Peyer's patch (tissue), 4 donors: ENCODE data around the gene SUPT20HL2. TPM values are rescaled to one million over a fixed set of nuclear protein-coding genes. Genes with fewer than 3 reads are reported as not detected.

ENCODE experiments used
- DNase-seq, 3 donors: peaks; one replicate each; pipeline ENCODE4 v3.0.0-alpha.2; 2017 to 2019
- H3K27ac ChIP-seq, 4 donors: fragments of 200-600 bp; sonication (generic); one replicate each; pipeline ENCODE4 v1.5.1; 2016 to 2019
- H3K27me3 ChIP-seq, 2 donors: fragments of 200-600 bp; sonication (generic); one replicate each; pipeline ENCODE4 v1.5.1; 2019
- H3K36me3 ChIP-seq, 3 donors: fragments of 200-600 bp; sonication (generic); one replicate each; pipeline ENCODE4 v1.5.1; 2016 to 2019
- H3K4me1 ChIP-seq, 4 donors: fragments of 200-600 bp; sonication (generic); one replicate each; pipeline ENCODE4 v1.5.1; 2016 to 2019
- H3K4me3 ChIP-seq, 4 donors: fragments of 200-600 bp; sonication (generic); 1 replicate in 3 of 4; 2 replicates in 1 of 4; pipeline ENCODE4 v1.5.1; 2016 to 2019; ENCODE audit warnings: mild to moderate bottlenecking in 1 of 4
- H3K9me3 ChIP-seq, 4 donors: fragments of 200-600 bp; sonication (generic); one replicate each; pipeline ENCODE4 v1.5.1; 2016 to 2019; ENCODE audit warnings: mild to moderate bottlenecking in 1 of 4
- CTCF ChIP-seq, 6 experiments: fragments of 450-650 bp in 4 of 6; fragments of 200-600 bp in 2 of 6; sonication (generic) in 1 of 6; IDR thresholded peaks; one replicate each; pipeline ENCODE4 v1.5.1; 2017 to 2019; ENCODE audit warnings: antibody characterized with exemption in 6 of 6, mild to moderate bottlenecking in 3 of 6, moderate library complexity in 1 of 6
- POLR2A ChIP-seq, 2 donors: fragments of 450-650 bp; IDR thresholded peaks; one replicate each; pipeline ENCODE4 v1.5.1; 2017; ENCODE audit warnings: antibody characterized with exemption in 2 of 2, mild to moderate bottlenecking in 2 of 2, moderate library complexity in 2 of 2
- total RNA-seq, 4 donors: library from RNA; depleted of rRNA; stranded (reverse); fragments of >200 nt; gene quantifications; one replicate each; pipeline ENCODE4 v1.1.0, GENCODE V29; 2016

The SUPT20HL2 gene
- total RNA-seq, 4 donors from 2014 or later: not detected

- no peak for DNase-seq
- H3K27me3 ChIP-seq: no peaks in the 10 kb centered on the region
- H3K4me3 ChIP-seq: no peak overlapping the region
- TF ChIP-seq POLR2A (IDR thresholded peaks at IDR 0.05): no peak
- TF ChIP-seq CTCF (IDR thresholded peaks at IDR 0.05): no peak
- no peak overlapping the region for H3K27ac ChIP-seq
- H3K9me3 ChIP-seq: no peaks in the 10 kb centered on the region
- H3K36me3 ChIP-seq: no peaks in the 10 kb centered on the region
- no peaks in the 10 kb centered on the region for H3K4me1 ChIP-seq
Observed at GRCh38 chrX:24271262-24271661, 42.6 kb downstream of the SUPT20HL2 start.

GRCh38 chrX:24268786-24269185, 45.1 kb downstream of the SUPT20HL2 start:
- Histone ChIP-seq H3K4me3 (no peak overlapping the region), H3K9me3 (no peaks in the 10 kb centered on the region), H3K4me1 (no peaks in the 10 kb centered on the region), H3K36me3 (no peaks in the 10 kb centered on the region), H3K27me3 (no peaks in the 10 kb centered on the region), H3K27ac (no peak overlapping the region)
- no peak for DNase-seq
- TF ChIP-seq CTCF (IDR thresholded peaks at IDR 0.05): no peak
- TF ChIP-seq POLR2A (IDR thresholded peaks at IDR 0.05): no peak

- no peak for TF ChIP-seq CTCF (IDR thresholded peaks at IDR 0.05)
- no peak for TF ChIP-seq POLR2A (IDR thresholded peaks at IDR 0.05)
- DNase-seq: no peak
- H3K4me1 ChIP-seq: no peaks in the 10 kb centered on the region
- H3K4me3 ChIP-seq: no peak overlapping the region
- H3K36me3 ChIP-seq: no peaks in the 10 kb centered on the region
- H3K9me3 ChIP-seq: no peaks in the 10 kb centered on the region
- H3K27ac ChIP-seq: no peak overlapping the region
- H3K27me3 ChIP-seq: no peaks in the 10 kb centered on the region
Observed at GRCh38 chrX:24266996-24267395, 46.9 kb downstream of the SUPT20HL2 start.

- H3K27ac ChIP-seq: no peak overlapping the region
- no peaks in the 10 kb centered on the region for H3K36me3 ChIP-seq
- H3K4me3 ChIP-seq: no peak overlapping the region
- no peak for DNase-seq
- no peak for TF ChIP-seq POLR2A (IDR thresholded peaks at IDR 0.05)
- TF ChIP-seq CTCF (IDR thresholded peaks at IDR 0.05): no peak
- H3K9me3 ChIP-seq: no peaks in the 10 kb centered on the region
- H3K27me3 ChIP-seq: no peaks in the 10 kb centered on the region
- no peaks in the 10 kb centered on the region for H3K4me1 ChIP-seq
Observed at GRCh38 chrX:24264383-24264782, 49.5 kb downstream of the SUPT20HL2 start.

- Histone ChIP-seq H3K4me3 (no peak overlapping the region), H3K27me3 (no peaks in the 10 kb centered on the region), H3K9me3 (no peaks in the 10 kb centered on the region), H3K27ac (no peak overlapping the region), H3K4me1 (no peaks in the 10 kb centered on the region), H3K36me3 (no peaks in the 10 kb centered on the region)
- DNase-seq: no peak
- TF ChIP-seq POLR2A (IDR thresholded peaks at IDR 0.05): no peak
Observed at GRCh38 chrX:24262309-24262708, 51.6 kb downstream of the SUPT20HL2 start.

Other genes with a start within 250 kb of the SUPT20HL2 start
- gene ZFX, start 164.3 kb downstream of the SUPT20HL2 start, total RNA-seq: 10 to 100 TPM; 20.4 to 92.4 (median 43.4) TPM
- under 1 TPM in 1 of 4 donors, not detected in 3; 0.54 TPM for gene SUPT20HL1, start 46.6 kb upstream of the SUPT20HL2 start, total RNA-seq
- gene PDK3, start 151.2 kb upstream of the SUPT20HL2 start, total RNA-seq: 10 to 100 TPM; 26.4 to 56.0 (median 32.5) TPM